K562 (cell line): ENCODE data around the gene DHRS13. TPM values are rescaled to one million over a fixed set of nuclear protein-coding genes. Genes with fewer than 3 reads are reported as not detected.

Experiments
- ATAC-seq: fragments of 200-7000 bp; cut with Tn5 transposase; 3 replicates; pipeline ENCODE4 v1.9.1; 2020; ENCODE audit warnings: moderate library complexity
- BruUV-seq: library from RNA; stranded (reverse); fragments of 400-500 nt; replicated peaks from 2 replicates; lab custom pipeline; 2021; lab: Mats Ljungman, UMichigan
- CTCF ChIA-PET: fragments of 300-600 bp; formaldehyde crosslinking; extraction: SDS; loops from one replicate; lab custom pipeline; 2021; ENCODE audit warnings: low intra/inter-chr PET ratio; lab: Yijun Ruan, JAX
- POLR2A ChIA-PET: fragments of 300-600, 350-650 bp; sonication (Branson Sonifier 250); formaldehyde crosslinking; extraction: SDS; loops from one replicate; lab custom pipeline; 2021; ENCODE audit warnings: antibody characterized with exemption, inconsistent platforms; lab: Yijun Ruan, JAX
- DNase-seq, 4 experiments: peaks; one replicate each; pipeline versions ENCODE4 v3.0.0 to v3.0.0-alpha.2; 2011 to 2018; ENCODE audit warnings: low spot score in 3 of 4, mixed read lengths in 3 of 4; ENCODE audit errors: extremely low read depth in 1 of 4
- FAIRE-seq: peaks from 2 replicates; lab custom pipeline; 2011; peaks lifted over from hg19 to GRCh38; lab: Jason Lieb, UNC
- H2AFZ ChIP-seq: 2 replicates; pipeline ENCODE4 v1.6.0; 2011; ENCODE audit warnings: low read depth, low read length, control low read depth, inconsistent platforms
- H3K27ac ChIP-seq: fragments of 200-600 bp; 3 replicates; pipeline ENCODE4 v1.8.0; 2011; ENCODE audit warnings: low read depth, mild to moderate bottlenecking, control low read depth, inconsistent platforms, low read length, moderate library complexity, mixed read lengths; ENCODE audit errors: extremely low read depth
- H3K27me3 ChIP-seq, 2 experiments: fragments of 300-600 bp in 1 of 2; 2 replicates in 1 of 2; 3 replicates in 1 of 2; pipeline versions ENCODE4 v1.6.0 to v1.8.0; 2011; ENCODE audit warnings: inconsistent platforms in 2 of 2, low read length in 2 of 2, mild to moderate bottlenecking in 1 of 2, mixed read lengths in 1 of 2, moderate library complexity in 1 of 2; ENCODE audit not compliant: control insufficient read depth in 2 of 2, insufficient read depth in 2 of 2
- H3K36me3 ChIP-seq: fragments of 300-600 bp; 3 replicates; pipeline ENCODE4 v1.8.0; 2011; ENCODE audit warnings: mild to moderate bottlenecking, low read length, inconsistent platforms; ENCODE audit not compliant: control insufficient read depth, insufficient read depth
- H3K4me1 ChIP-seq, 2 experiments: fragments of 200-600 bp in 1 of 2; replicated peaks in 1 of 2; 2 replicates in 1 of 2; 3 replicates in 1 of 2; pipeline versions ENCODE4 v1.5.1 to v1.8.0; 2011; ENCODE audit warnings: inconsistent platforms in 2 of 2, low read length in 2 of 2, mild to moderate bottlenecking in 1 of 2, mixed read lengths in 1 of 2, moderate library complexity in 1 of 2; ENCODE audit not compliant: control insufficient read depth in 2 of 2, insufficient read depth in 2 of 2
- H3K4me2 ChIP-seq: 2 replicates; pipeline ENCODE4 v1.6.1; 2011; ENCODE audit warnings: low read length, control low read depth, inconsistent platforms, mixed read lengths; ENCODE audit not compliant: insufficient read depth
- H3K4me3 ChIP-seq: fragments of 200-600 bp; sonication (generic), shearing (Covaris generic); 2 replicates; pipeline ENCODE4 v1.5.1; 2016; ENCODE audit warnings: control low read depth, inconsistent platforms
- H3K79me2 ChIP-seq: fragments of 200-600 bp; 3 replicates; pipeline ENCODE4 v1.8.0; 2011; ENCODE audit warnings: low read length, inconsistent platforms; ENCODE audit not compliant: control insufficient read depth, insufficient read depth
- H3K9ac ChIP-seq, 2 experiments: 2 replicates each; pipeline versions ENCODE4 v1.6.0 to v1.6.1; 2011; ENCODE audit warnings: low read depth in 2 of 2, low read length in 2 of 2, control low read depth in 1 of 2, inconsistent platforms in 1 of 2, mild to moderate bottlenecking in 1 of 2, mixed read lengths in 1 of 2; ENCODE audit not compliant: insufficient read depth in 1 of 2
- H3K9me1 ChIP-seq: one replicate; pipeline ENCODE4 v1.6.0; 2011; ENCODE audit warnings: inconsistent platforms, mild to moderate bottlenecking, low read length, moderate library complexity; ENCODE audit not compliant: control insufficient read depth, insufficient read depth
- H3K9me3 ChIP-seq: replicated peaks from 2 replicates; pipeline ENCODE4 v1.5.1; 2011; ENCODE audit warnings: low read depth, low read length, inconsistent platforms; ENCODE audit not compliant: control insufficient read depth, insufficient read depth
- H4K20me1 ChIP-seq: replicated peaks from 2 replicates; pipeline ENCODE4 v1.6.1; 2011; ENCODE audit warnings: low read length, inconsistent platforms, mixed read lengths; ENCODE audit not compliant: control insufficient read depth, insufficient read depth
- NFE2L1 ChIP-seq: fragments of 450-650 bp; IDR thresholded peaks from 2 replicates; pipeline ENCODE4 v1.6.1; 2016; ENCODE audit warnings: missing genetic modification characterization, low read depth, mild to moderate bottlenecking, missing compliant biosample characterization, moderate library complexity, borderline replicate concordance
- WGBS: fragments of 100-300 bp; shearing (Covaris generic); methylation state at CpG from one replicate; pipeline ENCODE4 v1.1.6; 2016; ENCODE audit warnings: low coverage, mixed read lengths; ENCODE audit not compliant: insufficient coverage; ENCODE audit errors: missing lambda C conversion rate; 5-methylcytosine and 5-hydroxymethylcytosine counted together
- in situ Hi-C: fragments of 300-500 bp; cut with MboI; formaldehyde crosslinking; loops from 4 replicates; pipeline ENCODE4 v1.15.0; 2018; ENCODE audit warnings: inconsistent platforms, mixed read lengths
- intact Hi-C: fragments of 100-400 bp; cut with micrococcal nuclease; formaldehyde crosslinking; loops from 2 replicates; pipeline ENCODE4 v1.14.2; 2022
- polyA plus RNA-seq, 8 experiments: library from polyadenylated mRNA; depleted of rRNA in 4 of 8; stranded (reverse) in 5 of 8; unstranded in 3 of 8; fragments of >200 nt; fragmentation: Nextera tagmentation in 2 of 8; fragmentation: Illumina TruSeq in 1 of 8; extraction: Ambion mirVana in 2 of 8; extraction: Trizol in 1 of 8; gene quantifications; 2 replicates each; pipeline versions ENCODE4 v1.2.1 to v1.2.3, GENCODE V29; 2011 to 2014; ENCODE audit warnings: inconsistent platforms in 1 of 8, missing spikeins in 1 of 8
- total RNA-seq, 7 experiments: library from RNA; depleted of rRNA in 6 of 7; stranded (reverse); fragments of >200 nt in 6 of 7; fragmentation: Illumina TruSeq in 2 of 7; extraction: Trizol in 2 of 7; gene quantifications; 2 replicates each; pipeline versions ENCODE4 v1.2.1 to v1.2.3, GENCODE V29; 2011 to 2021; ENCODE audit warnings: low replicate concordance in 1 of 7
- TF ChIP-seq, protein P1 (sequence below): fragments of 450-650 bp; formaldehyde crosslinking; IDR thresholded peaks from 2 replicates; pipeline ENCODE4 v1.4.0; 2020; ENCODE audit warnings: mild to moderate bottlenecking, moderate library complexity

The DHRS13 gene
- total and polyA plus RNA-seq, 9 of the 15 experiments (the other 6 are each of a cell fraction or from before 2014, with no cell fraction given) = 0.32 to 52.3 (median 34.3) TPM; not detected in 1

DNA sequence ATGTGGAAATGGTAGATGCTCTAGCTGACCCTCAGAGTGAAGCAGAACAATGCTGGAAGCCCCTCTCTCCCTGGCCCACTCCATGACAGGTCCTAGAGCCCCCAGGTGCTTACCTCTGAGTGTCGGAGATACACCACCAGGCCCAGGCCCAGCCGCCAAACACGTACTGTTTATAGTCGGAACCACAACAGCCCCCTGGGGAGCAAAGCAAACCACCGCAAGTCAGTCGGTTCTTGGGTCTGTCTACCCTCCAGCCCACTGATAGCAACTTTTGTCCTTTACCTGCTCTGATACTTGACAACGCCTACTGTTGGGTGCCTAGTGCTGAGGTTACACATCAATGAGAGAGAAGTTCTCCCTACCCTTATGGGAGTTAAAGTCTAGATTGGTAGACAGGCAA lies 14.0 kb downstream of the DHRS13 start:
- no peak overlapping the region for H2AFZ ChIP-seq
- no peak overlapping the region for H3K4me2 ChIP-seq
- POLR2A ChIA-PET = interaction anchor here (1.1 to 1.5 kb wide), 2 partner anchors 23 to 181 kb away, joined by 3 to 4 read pairs; no protein-coding TSS in a partner anchor
- no peaks in the 10 kb centered on the region; the same call in 1 of the 2 replicates for H4K20me1 ChIP-seq
- DNase-seq (no peak), ATAC-seq (no peak), FAIRE-seq (no peak)
- peak overlapping the region in 1 of 2 experiments; percentile 1; a peak in 1 of 4 replicates for H3K9ac ChIP-seq
- in situ Hi-C loops = no loop called here
- no peaks in the 10 kb centered on the region for H3K9me1 ChIP-seq
- H3K4me3 ChIP-seq = no peak overlapping the region
- intact Hi-C loops = no loop called here
- peaks cover 8% of the 10 kb centered on the region; the same call in 2 of the 3 replicates for H3K79me2 ChIP-seq
- peaks cover 40% of the 10 kb centered on the region; the same call in 2 of the 3 replicates for H3K36me3 ChIP-seq
- TF ChIP-seq NFE2L1 (tag) = no peak
- TF ChIP-seq, protein P1, sequence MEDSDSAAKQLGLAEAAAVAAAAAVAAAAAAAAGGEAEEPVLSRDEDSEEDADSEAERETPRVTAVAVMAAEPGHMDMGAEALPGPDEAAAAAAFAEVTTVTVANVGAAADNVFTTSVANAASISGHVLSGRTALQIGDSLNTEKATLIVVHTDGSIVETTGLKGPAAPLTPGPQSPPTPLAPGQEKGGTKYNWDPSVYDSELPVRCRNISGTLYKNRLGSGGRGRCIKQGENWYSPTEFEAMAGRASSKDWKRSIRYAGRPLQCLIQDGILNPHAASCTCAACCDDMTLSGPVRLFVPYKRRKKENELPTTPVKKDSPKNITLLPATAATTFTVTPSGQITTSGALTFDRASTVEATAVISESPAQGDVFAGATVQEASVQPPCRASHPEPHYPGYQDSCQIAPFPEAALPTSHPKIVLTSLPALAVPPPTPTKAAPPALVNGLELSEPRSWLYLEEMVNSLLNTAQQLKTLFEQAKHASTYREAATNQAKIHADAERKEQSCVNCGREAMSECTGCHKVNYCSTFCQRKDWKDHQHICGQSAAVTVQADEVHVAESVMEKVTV (CRISPR knock-in tag) = no peak
- WGBS = 82% methylated on average over 7 of the region's 7 CpGs
- no peaks in the 10 kb centered on the region for H3K27me3 ChIP-seq
- CTCF ChIA-PET = no interaction called here
- H3K9me3 ChIP-seq = no peaks in the 10 kb centered on the region
- BruUV-seq = no TSS peak
- no peak overlapping the region for H3K27ac ChIP-seq
- peaks cover 0 to 27% of the 10 kb centered on the region in 2 experiments; a peak in 3 of 5 replicates for H3K4me1 ChIP-seq
